NB4 (cell line): Measurements from ENCODE around the gene CUL2.

Source experiments
- DNase-seq: peaks from one replicate; pipeline ENCODE4 v3.0.0; 2010; ENCODE audit warnings: low read depth
- H3K4me3 ChIP-seq: one replicate; pipeline ENCODE4 v1.5.1; 2011; ENCODE audit warnings: mild to moderate bottlenecking, low read depth, low read length, moderate library complexity
- MAX ChIP-seq: IDR thresholded peaks from 2 replicates; pipeline ENCODE4 v1.6.1; 2011; ENCODE audit warnings: low read depth, low read length
- MYC ChIP-seq: IDR thresholded peaks from 2 replicates; pipeline ENCODE4 v1.6.1; 2011; ENCODE audit warnings: low read depth, low read length
- POLR2A ChIP-seq: IDR thresholded peaks from 2 replicates; pipeline ENCODE4 v1.6.1; 2011; ENCODE audit warnings: mild to moderate bottlenecking; ENCODE audit not compliant: insufficient read length; ENCODE audit errors: extremely low read depth
- TF ChIP-seq, protein P1 (sequence below): IDR thresholded peaks from one replicate; pipeline ENCODE4 v1.5.1; 2012; ENCODE audit warnings: low read depth, low read length

The CUL2 gene

GRCh38 chr10:35027567-35027966 lies 62.6 kb downstream of the CUL2 start:
- H3K4me3 ChIP-seq, result no peak overlapping the region
- no peak for TF ChIP-seq POLR2A
- TF ChIP-seq, protein P1, sequence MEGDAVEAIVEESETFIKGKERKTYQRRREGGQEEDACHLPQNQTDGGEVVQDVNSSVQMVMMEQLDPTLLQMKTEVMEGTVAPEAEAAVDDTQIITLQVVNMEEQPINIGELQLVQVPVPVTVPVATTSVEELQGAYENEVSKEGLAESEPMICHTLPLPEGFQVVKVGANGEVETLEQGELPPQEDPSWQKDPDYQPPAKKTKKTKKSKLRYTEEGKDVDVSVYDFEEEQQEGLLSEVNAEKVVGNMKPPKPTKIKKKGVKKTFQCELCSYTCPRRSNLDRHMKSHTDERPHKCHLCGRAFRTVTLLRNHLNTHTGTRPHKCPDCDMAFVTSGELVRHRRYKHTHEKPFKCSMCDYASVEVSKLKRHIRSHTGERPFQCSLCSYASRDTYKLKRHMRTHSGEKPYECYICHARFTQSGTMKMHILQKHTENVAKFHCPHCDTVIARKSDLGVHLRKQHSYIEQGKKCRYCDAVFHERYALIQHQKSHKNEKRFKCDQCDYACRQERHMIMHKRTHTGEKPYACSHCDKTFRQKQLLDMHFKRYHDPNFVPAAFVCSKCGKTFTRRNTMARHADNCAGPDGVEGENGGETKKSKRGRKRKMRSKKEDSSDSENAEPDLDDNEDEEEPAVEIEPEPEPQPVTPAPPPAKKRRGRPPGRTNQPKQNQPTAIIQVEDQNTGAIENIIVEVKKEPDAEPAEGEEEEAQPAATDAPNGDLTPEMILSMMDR, result no peak
- no peak for TF ChIP-seq MYC
- no peak for TF ChIP-seq MAX
- DNase-seq, result peak; percentile 46

GRCh38 chr10:35025916-35026315 lies 64.2 kb downstream of the CUL2 start:
- no peak for TF ChIP-seq POLR2A
- TF ChIP-seq, protein P1, result no peak
- TF ChIP-seq MYC, result no peak
- TF ChIP-seq MAX, result no peak
- H3K4me3 ChIP-seq, result no peak overlapping the region
- no peak for DNase-seq

GRCh38 chr10:35020481-35020880 lies 69.7 kb downstream of the CUL2 start:
- no peak overlapping the region for H3K4me3 ChIP-seq
- no peak for DNase-seq
- TF ChIP-seq MYC (no peak), POLR2A (no peak), MAX (no peak)
- TF ChIP-seq, protein P1, result no peak

- no peak overlapping the region for H3K4me3 ChIP-seq
- TF ChIP-seq POLR2A (no peak), MYC (no peak)
- TF ChIP-seq, protein P1, result no peak
- no peak for DNase-seq
Observed at GRCh38 chr10:35019041-35020024, 70.8 kb downstream of the CUL2 start.

DNA sequence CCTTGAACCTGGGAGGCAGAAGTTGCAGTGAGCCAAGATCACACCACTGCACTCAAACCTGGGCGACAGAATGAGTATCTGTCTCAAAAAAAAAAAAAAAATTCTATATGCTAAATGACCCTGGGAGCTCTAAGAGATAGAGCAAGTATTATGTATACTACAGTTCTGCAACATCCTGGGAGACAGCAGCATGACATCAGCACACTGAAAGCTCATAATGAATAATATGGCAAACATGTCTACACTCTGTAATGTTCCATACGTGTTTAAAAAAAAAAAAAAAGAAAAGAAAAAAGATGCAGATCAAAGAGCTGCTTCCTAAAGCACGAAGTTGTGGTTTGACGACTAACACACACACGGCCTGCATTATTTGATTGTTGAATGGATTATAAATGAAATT lies 72.5 kb downstream of the CUL2 start:
- no peak for TF ChIP-seq MAX
- TF ChIP-seq MYC, result no peak
- TF ChIP-seq, protein P1, result no peak
- TF ChIP-seq POLR2A, result no peak
- no peak overlapping the region for H3K4me3 ChIP-seq
- DNase-seq, result no peak
